ENCODE results near the gene PHLDA2.

The PHLDA2 gene

GRCh38 chr11:2901196-2901796 is 27.9 kb downstream of the PHLDA2 start:
- ATAC-seq (replicated peaks) = no peak
- peaks cover 43 to 45% of the 10 kb centered on the region in 2 donors for H3K4me1 Mint-ChIP-seq (ENCODE audit: low read depth in 2 of 2)
- peaks cover 4% of the 10 kb centered on the region for H3K36me3 Mint-ChIP-seq (ENCODE audit: insufficient read depth)
- peak overlapping the region; percentile 71 to 92 for H3K4me3 Mint-ChIP-seq
- peak overlapping the region; percentile 32 to 70 for H3K27ac Mint-ChIP-seq
- peaks cover 0 to 5% of the 10 kb centered on the region in 2 donors for H3K9me3 Mint-ChIP-seq
- no peak for DNase-seq
- H3K27me3 Mint-ChIP-seq = no peaks in the 10 kb centered on the region

GRCh38 chr11:2899080-2899783 is 30.0 kb downstream of the PHLDA2 start:
- H3K4me1 Mint-ChIP-seq (ENCODE audit: low read depth in 2 of 2) = peaks cover 37 to 43% of the 10 kb centered on the region in 2 donors
- no peaks in the 10 kb centered on the region for H3K9me3 Mint-ChIP-seq
- H3K36me3 Mint-ChIP-seq (ENCODE audit: insufficient read depth) = peaks cover 6% of the 10 kb centered on the region
- DNase-seq (no peak), ATAC-seq (replicated peaks) (no peak)
- H3K27me3 Mint-ChIP-seq = no peaks in the 10 kb centered on the region
- peak overlapping the region; percentile 86 to 92 for H3K4me3 Mint-ChIP-seq
- peak overlapping the region; percentile 90 to 95 for H3K27ac Mint-ChIP-seq

DNA sequence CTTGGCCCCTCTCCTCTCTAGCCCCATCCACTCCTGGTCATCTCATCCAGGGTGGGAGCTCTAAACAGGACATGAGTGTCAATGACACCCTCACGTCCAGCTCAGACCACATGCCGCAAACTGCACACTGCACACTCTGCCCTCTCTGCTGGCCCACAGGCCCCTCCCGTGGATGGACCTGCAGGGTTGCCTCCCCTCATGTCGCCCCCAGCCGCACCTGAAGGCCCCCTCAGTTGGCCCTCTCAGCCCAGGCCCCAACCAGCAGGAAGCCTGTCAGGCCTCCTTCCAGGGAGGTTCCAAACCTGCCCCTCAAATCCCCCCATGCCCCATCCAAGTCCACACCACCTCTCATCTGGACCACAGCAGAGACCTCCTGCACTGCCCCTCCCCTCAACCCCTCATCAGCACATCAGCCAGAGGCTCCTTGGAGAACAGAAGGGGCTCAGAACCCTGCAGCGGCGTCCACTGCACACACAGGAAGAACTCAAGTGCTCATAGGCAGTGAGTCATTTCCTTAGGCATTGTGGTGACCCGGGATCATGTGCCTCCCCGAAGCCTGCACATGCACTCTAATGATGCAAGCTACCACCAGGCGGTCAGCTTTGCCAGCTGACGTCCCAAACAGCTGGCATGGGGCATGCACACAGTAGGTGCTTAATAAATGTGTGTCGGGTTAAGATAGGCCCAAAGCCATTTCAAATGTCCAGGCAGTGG is 30.7 kb downstream of the PHLDA2 start:
- Mint-ChIP-seq H3K4me1 (ENCODE audit: low read depth in 2 of 2) (peaks cover 33 to 40% of the 10 kb centered on the region in 2 donors), H3K9me3 (no peaks in the 10 kb centered on the region), H3K27ac (peak overlapping the region; percentile 90 to 95), H3K27me3 (no peaks in the 10 kb centered on the region), H3K36me3 (ENCODE audit: insufficient read depth) (peaks cover 8% of the 10 kb centered on the region), H3K4me3 (peak overlapping the region; percentile 86 to 92)
- DNase-seq = peak; percentile 51 to 57 (median 53)
- ATAC-seq (replicated peaks) = peak; percentile 77

GRCh38 chr11:2897048-2897447 is 32.2 kb downstream of the PHLDA2 start:
- DNase-seq (no peak), ATAC-seq (replicated peaks) (no peak)
- H3K9me3 Mint-ChIP-seq = no peaks in the 10 kb centered on the region
- peak overlapping the region in 1 of 2 donors; percentile 95 for H3K27ac Mint-ChIP-seq
- H3K27me3 Mint-ChIP-seq = no peaks in the 10 kb centered on the region
- H3K4me1 Mint-ChIP-seq (ENCODE audit: low read depth in 2 of 2) = peaks cover 36 to 43% of the 10 kb centered on the region in 2 donors
- H3K36me3 Mint-ChIP-seq (ENCODE audit: insufficient read depth) = peaks cover 11% of the 10 kb centered on the region
- no peak overlapping the region for H3K4me3 Mint-ChIP-seq

DNA sequence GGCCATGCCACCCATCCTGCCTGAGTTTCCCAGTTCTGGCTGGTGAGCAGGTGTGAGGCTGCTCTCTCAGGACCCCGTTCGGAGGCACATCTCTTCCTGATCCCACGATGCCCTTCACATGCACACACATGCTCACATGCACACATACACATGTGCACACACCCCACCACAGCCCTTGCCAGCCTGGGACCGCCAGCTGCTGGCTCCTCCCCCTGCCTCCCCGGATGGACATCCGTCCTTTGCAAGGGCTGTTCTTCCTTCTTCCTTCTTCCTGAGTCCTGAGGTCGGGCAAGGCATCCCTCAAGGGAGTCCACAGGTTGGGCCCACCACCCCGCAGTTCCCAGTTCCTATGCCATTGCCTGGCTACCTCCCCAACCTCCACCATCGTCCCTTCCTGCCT is 33.2 kb downstream of the PHLDA2 start:
- Mint-ChIP-seq H3K27me3 (no peaks in the 10 kb centered on the region), H3K9me3 (no peaks in the 10 kb centered on the region), H3K4me1 (ENCODE audit: low read depth in 2 of 2) (peaks cover 40 to 43% of the 10 kb centered on the region in 2 donors), H3K27ac (peak overlapping the region; percentile 66 to 81), H3K4me3 (no peak overlapping the region), H3K36me3 (ENCODE audit: insufficient read depth) (peaks cover 11% of the 10 kb centered on the region)
- DNase-seq (no peak), ATAC-seq (replicated peaks) (no peak)

DNA sequence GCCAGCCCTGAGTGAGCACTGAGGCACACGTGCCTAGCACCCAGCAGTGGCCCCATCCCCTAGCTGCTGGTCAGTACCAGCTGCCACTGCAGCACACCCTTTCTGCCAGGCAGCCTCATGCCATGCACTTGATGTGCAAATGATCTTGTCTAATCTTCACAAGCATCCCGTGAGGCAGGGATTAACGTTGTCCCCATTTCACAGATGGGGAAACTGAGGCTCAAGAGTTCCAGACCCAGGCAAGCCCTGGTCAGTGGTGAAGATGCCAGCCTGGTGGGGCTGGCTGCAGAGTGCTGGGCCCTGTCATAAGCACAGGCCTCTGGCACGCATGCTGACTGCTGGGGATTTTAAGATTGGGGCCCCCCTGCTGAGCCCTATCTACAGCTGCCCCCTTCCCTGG is 35.3 kb downstream of the PHLDA2 start:
- Mint-ChIP-seq H3K27me3 (no peaks in the 10 kb centered on the region), H3K4me1 (ENCODE audit: low read depth in 2 of 2) (peaks cover 26 to 31% of the 10 kb centered on the region in 2 donors), H3K4me3 (no peak overlapping the region), H3K36me3 (ENCODE audit: insufficient read depth) (peaks cover 7% of the 10 kb centered on the region), H3K9me3 (no peaks in the 10 kb centered on the region), H3K27ac (peak overlapping the region; percentile 44 to 81)
- ATAC-seq (replicated peaks) = no peak
- DNase-seq = no peak

DNA sequence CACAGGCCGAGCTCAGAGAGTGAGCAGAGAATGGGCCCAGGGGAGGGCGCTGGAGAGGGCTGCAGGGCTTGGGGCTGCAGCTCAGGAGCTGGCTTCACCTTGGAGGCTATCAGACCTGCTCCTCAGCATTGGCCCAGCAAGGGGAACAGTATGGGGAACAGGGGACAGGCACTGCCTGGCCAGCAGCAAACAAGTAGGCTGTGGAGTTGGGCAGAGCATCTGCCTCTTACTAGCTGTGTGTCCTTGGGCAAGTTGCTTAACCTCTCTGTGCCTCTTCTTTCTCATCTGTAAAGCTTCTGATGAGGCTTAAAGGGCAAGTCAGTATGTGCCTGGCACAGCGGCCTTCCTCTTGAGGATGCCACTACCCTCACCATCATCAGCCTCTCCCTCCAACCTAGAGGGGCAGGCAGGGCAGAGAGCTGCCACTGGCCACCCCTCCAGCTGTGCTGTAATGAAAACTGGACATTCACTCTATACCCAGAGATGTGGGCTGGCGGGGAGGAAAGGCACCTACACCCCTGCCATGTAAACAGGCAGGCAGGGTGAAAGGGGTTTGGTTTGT is 36.2 kb downstream of the PHLDA2 start:
- ATAC-seq (replicated peaks) = peak; percentile 75
- peak in 2 of 3 experiments; percentile 42 to 44 for DNase-seq
- H3K27me3 Mint-ChIP-seq = no peaks in the 10 kb centered on the region
- peaks cover 7% of the 10 kb centered on the region for H3K36me3 Mint-ChIP-seq (ENCODE audit: insufficient read depth)
- H3K27ac Mint-ChIP-seq = peak overlapping the region; percentile 74 to 77
- H3K9me3 Mint-ChIP-seq = no peaks in the 10 kb centered on the region
- H3K4me3 Mint-ChIP-seq = peak overlapping the region; percentile 83 to 85
- H3K4me1 Mint-ChIP-seq (ENCODE audit: low read depth in 2 of 2) = peaks cover 25% of the 10 kb centered on the region in 2 donors

DNA sequence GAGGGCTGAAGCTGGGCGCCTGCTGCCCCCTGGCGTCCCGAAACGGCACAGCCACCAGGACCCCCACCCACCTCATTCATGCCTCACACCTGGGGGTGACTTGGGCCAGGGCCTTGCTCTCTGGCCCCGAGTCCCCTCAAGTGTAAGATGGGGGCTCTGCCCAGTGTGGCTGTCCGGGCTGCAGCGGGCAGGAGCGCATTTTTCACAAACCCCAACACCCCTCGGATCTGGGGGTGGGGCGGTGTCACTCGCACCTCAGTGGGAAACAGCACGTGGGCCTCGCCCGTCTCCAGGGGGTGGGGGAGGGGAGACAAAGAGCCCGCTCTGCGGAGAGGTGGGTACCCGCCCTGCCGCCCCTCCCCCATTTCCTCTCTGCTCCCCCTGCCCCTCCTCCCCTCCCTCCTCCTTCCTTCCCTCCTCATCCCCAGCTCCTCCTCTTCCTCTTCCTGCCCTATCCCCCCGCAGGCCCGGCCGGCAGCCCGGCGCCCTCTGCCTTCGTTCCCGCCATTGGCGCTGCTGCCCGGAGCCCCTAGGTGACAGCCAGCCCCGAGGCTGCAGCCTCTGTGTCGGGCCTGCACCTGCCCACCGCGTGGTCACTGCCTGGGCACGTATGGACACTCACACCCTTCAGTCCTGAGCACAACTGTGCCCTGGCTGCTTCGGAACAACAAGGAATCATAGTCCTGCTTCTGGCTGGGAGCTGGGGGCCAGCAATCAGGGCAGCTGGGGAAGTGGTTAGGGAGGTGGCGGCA is 36.8 kb downstream of the PHLDA2 start:
- H3K4me3 Mint-ChIP-seq = peak overlapping the region; percentile 83 to 85
- peak overlapping the region; percentile 74 to 77 for H3K27ac Mint-ChIP-seq
- peaks cover 19 to 20% of the 10 kb centered on the region in 2 donors for H3K4me1 Mint-ChIP-seq (ENCODE audit: low read depth in 2 of 2)
- peaks cover 7% of the 10 kb centered on the region for H3K36me3 Mint-ChIP-seq (ENCODE audit: insufficient read depth)
- H3K27me3 Mint-ChIP-seq = no peaks in the 10 kb centered on the region
- DNase-seq (peak; percentile 50 to 55 (median 51)), ATAC-seq (replicated peaks) (peak; percentile 53)
- no peaks in the 10 kb centered on the region for H3K9me3 Mint-ChIP-seq

DNA sequence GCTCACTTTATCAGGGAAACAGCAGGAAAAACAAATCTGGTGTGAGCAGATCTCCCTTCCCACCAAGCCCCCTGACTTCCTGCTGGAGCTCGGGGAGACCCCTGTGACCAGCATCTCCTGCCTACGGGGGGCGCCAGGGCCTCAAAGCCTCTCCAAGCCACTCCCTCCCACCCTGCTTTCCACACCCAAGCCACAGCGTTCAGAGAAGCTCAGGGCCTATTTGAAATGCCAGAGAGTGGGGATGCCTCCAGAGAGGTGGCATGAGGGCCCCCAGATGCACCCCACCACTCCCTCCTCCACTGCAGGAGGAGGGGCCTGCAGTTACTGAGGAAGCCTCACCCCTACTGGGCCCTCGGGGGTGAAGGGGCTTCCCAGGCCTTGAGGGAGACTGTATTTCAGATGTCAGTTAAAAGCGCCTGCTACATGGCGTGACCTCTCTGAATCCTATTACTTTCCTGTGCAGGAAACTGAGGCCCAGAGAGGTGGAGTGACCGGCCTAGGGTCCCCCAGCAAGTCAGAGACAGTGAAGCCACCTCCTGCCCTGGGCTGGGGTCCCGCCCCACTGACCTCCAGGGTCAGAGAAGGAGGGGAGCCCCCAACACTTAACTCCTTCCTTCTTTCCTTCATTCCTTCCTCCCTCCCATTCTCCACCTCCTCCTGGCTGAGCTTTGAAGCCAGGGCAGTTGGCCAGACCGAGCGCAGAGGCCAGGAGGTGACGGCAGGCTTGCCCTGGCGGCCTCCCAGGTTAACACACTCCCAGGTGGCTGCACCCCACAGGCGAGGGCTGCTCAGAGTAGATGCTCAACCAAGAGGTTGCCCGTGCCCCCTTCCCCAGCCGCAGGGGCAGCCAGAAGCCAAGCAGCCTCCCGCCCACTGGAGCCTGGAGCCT is 37.6 kb downstream of the PHLDA2 start:
- peaks cover 12% of the 10 kb centered on the region for H3K36me3 Mint-ChIP-seq (ENCODE audit: insufficient read depth)
- H3K27me3 Mint-ChIP-seq = no peaks in the 10 kb centered on the region
- peaks cover 16 to 20% of the 10 kb centered on the region in 2 donors for H3K4me1 Mint-ChIP-seq (ENCODE audit: low read depth in 2 of 2)
- H3K4me3 Mint-ChIP-seq = peak overlapping the region; percentile 83 to 85
- H3K27ac Mint-ChIP-seq = peak overlapping the region; percentile 74 to 77
- no peak for ATAC-seq (replicated peaks)
- no peak for DNase-seq
- no peaks in the 10 kb centered on the region for H3K9me3 Mint-ChIP-seq

GRCh38 chr11:2890466-2891294 is 38.5 kb downstream of the PHLDA2 start:
- Mint-ChIP-seq H3K27ac (peak overlapping the region in 1 of 2 donors; percentile 77), H3K4me1 (ENCODE audit: low read depth in 2 of 2) (peaks cover 16 to 20% of the 10 kb centered on the region in 2 donors), H3K4me3 (peak overlapping the region in 1 of 2 donors; percentile 85), H3K36me3 (ENCODE audit: insufficient read depth) (peaks cover 13% of the 10 kb centered on the region), H3K27me3 (no peaks in the 10 kb centered on the region), H3K9me3 (no peaks in the 10 kb centered on the region)
- no peak for DNase-seq
- no peak for ATAC-seq (replicated peaks)

DNA sequence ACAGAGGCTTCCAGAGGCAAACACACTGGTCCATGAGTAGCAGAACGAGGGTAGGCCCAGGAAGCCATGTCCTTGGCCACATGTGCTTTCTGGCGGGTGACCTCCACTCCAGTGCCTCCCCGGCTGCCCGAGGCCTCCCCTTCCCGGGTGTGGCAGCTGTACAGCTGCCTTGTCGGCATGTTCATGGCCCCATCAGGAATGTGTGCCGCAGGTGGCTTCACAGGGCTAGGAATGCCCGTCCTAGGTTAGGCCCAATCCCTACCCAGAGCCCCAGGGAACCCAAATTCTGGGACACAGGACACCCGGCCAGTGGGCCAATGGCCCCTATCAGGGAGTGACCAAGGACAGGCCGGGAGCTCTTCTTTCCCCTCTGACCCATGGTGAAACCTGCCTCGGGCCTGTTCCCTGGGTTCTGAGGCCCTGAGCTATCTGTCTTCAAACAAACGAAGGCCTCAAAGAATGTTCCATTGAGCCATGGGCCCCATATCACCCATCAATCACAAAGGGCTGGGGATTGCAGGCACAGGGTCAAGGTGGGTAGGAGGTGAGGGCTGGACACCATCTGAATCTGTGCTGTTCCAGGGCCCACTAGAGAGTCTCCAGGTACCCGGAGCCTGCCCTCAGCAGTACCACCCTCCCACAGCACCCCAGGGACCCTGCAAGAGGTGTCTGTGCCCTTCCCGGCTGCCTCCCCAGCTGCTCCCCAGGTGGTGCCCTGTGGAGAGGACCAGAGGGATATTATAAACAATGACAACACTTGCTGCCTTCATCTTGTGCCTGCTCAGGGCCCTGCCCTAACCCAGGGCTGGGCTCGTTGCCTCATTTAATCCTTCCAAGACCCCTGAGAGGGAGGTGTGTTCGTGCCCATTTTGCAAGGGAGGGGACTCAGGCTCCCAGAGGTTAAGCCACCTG is 39.6 kb downstream of the PHLDA2 start:
- Mint-ChIP-seq H3K27ac (no peak overlapping the region), H3K4me3 (no peak overlapping the region), H3K4me1 (ENCODE audit: low read depth in 2 of 2) (peaks cover 19 to 24% of the 10 kb centered on the region in 2 donors), H3K9me3 (no peaks in the 10 kb centered on the region), H3K27me3 (no peaks in the 10 kb centered on the region), H3K36me3 (ENCODE audit: insufficient read depth) (peaks cover 16% of the 10 kb centered on the region)
- no peak for ATAC-seq (replicated peaks)
- no peak for DNase-seq
